ENCODE data around the gene TRPV2. TPM values are rescaled to one million over a fixed set of nuclear protein-coding genes. Genes with fewer than 3 reads are reported as not detected.

Gene TRPV2
- total RNA-seq, 1 donor from 2014 or later: 1.7 TPM

GRCh38 chr17:16483021-16483645, 67.8 kb downstream of the TRPV2 start:
- DNase-seq (ENCODE audit: extremely low spot score, unreplicated experiment): no peak
- Mint-ChIP-seq H3K4me3 (no peak overlapping the region), H3K36me3 (no peaks in the 10 kb centered on the region), H3K27me3 (peaks cover 11% of the 10 kb centered on the region), H3K9me3 (no peaks in the 10 kb centered on the region), H3K27ac (no peak overlapping the region), H3K4me1 (ENCODE audit: unreplicated experiment) (peaks cover 12% of the 10 kb centered on the region)
- TF ChIP-seq, protein P1, sequence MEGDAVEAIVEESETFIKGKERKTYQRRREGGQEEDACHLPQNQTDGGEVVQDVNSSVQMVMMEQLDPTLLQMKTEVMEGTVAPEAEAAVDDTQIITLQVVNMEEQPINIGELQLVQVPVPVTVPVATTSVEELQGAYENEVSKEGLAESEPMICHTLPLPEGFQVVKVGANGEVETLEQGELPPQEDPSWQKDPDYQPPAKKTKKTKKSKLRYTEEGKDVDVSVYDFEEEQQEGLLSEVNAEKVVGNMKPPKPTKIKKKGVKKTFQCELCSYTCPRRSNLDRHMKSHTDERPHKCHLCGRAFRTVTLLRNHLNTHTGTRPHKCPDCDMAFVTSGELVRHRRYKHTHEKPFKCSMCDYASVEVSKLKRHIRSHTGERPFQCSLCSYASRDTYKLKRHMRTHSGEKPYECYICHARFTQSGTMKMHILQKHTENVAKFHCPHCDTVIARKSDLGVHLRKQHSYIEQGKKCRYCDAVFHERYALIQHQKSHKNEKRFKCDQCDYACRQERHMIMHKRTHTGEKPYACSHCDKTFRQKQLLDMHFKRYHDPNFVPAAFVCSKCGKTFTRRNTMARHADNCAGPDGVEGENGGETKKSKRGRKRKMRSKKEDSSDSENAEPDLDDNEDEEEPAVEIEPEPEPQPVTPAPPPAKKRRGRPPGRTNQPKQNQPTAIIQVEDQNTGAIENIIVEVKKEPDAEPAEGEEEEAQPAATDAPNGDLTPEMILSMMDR (conservative IDR thresholded peaks at IDR 0.05): no peak

DNA sequence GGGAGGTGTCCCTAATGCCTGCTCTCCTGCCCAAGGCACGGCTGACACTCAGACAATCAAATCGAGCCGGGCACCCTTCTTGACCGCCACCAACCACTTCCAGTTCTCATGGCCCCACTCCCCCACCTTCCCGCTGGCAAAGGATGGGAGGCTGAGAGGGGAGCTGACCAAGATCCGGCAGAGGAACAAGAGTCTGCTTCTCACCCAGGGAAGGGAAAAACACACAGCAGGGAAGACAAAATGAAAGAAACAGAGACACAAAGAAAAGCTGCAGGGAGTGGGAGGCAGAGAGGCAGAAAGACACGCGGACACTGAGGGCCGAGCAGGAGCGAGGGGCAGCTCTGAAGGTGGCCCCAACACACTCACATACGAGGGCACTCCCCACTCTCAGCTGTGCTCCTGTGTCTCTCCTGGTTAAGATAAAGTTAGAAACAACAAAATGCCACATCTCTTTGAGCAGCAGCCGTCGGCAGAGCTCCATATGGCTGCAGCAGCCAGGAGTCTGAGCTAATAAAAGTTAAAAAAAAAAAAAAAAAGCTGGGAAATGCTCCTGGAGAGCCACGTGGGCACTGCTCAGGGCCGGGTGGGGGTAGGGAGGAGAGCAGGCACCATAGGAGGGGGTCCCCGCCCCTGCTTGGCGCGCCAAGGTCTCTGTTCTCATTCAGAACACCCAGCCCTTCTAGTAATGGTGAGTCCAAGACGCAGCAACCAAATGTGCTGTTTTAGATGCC, 69.2 kb downstream of the TRPV2 start:
- no peak overlapping the region for H3K27ac Mint-ChIP-seq
- no peak for DNase-seq (ENCODE audit: extremely low spot score, unreplicated experiment)
- H3K4me1 Mint-ChIP-seq (ENCODE audit: unreplicated experiment): peaks cover 21% of the 10 kb centered on the region
- no peak overlapping the region for H3K4me3 Mint-ChIP-seq
- TF ChIP-seq, protein P1 (conservative IDR thresholded peaks at IDR 0.05): no peak
- H3K9me3 Mint-ChIP-seq: no peaks in the 10 kb centered on the region
- H3K36me3 Mint-ChIP-seq: no peaks in the 10 kb centered on the region
- peaks cover 21% of the 10 kb centered on the region for H3K27me3 Mint-ChIP-seq

Other genes starting within 250 kb of the TRPV2 start
- 122 and 133 TPM in 2 replicates for gene NCOR1, start 200.0 kb upstream of the TRPV2 start, total RNA-seq (ENCODE audit: low replicate concordance)
- 26.5 and 29.7 TPM in 2 replicates for gene PIGL, start 198.4 kb upstream of the TRPV2 start, total RNA-seq (ENCODE audit: low replicate concordance)
- 42.9 and 152 TPM in 2 replicates for gene CENPV, start 62.1 kb upstream of the TRPV2 start, total RNA-seq (ENCODE audit: low replicate concordance)
- 1,306 and 1,802 TPM in 2 replicates for gene UBB, start 34.5 kb upstream of the TRPV2 start, total RNA-seq (ENCODE audit: low replicate concordance)
- gene LRRC75A, start 76.6 kb downstream of the TRPV2 start, total RNA-seq (ENCODE audit: low replicate concordance): 2.9 and 4.5 TPM in 2 replicates
- gene ZNF287, start 153.6 kb downstream of the TRPV2 start, total RNA-seq (ENCODE audit: low replicate concordance): 7.6 and 14.3 TPM in 2 replicates
- 7.0 and 9.1 TPM in 2 replicates for gene ZNF624, start 238.3 kb downstream of the TRPV2 start, total RNA-seq (ENCODE audit: low replicate concordance)

Measured in type B pancreatic cell (in vitro differentiated cells).